ENCODE results near the gene PTPRN2. TPM values are rescaled to one million over a fixed set of nuclear protein-coding genes. Genes with fewer than 3 reads are reported as not detected.
"Not testable (repeated sequence)": the region's sequence is repeated elsewhere in the genome, so short reads cannot be mapped to it uniquely, and the experiment has no call there.

The PTPRN2 gene
- total RNA-seq, 1 donor from 2014 or later = 15.4 TPM

GRCh38 chr7:158227258-158227984, 360.2 kb downstream of the PTPRN2 start:
- no peak for TF ChIP-seq CTCF (conservative IDR thresholded peaks at IDR 0.05)
- no peak overlapping the region for H3K4me3 Mint-ChIP-seq
- H3K4me1 Mint-ChIP-seq (ENCODE audit: unreplicated experiment) = no peaks in the 10 kb centered on the region
- peaks cover 8% of the 10 kb centered on the region for H3K27me3 Mint-ChIP-seq
- H3K9me3 Mint-ChIP-seq = peaks cover 7% of the 10 kb centered on the region
- H3K36me3 Mint-ChIP-seq = no peaks in the 10 kb centered on the region
- no peak for DNase-seq (ENCODE audit: extremely low spot score, unreplicated experiment)
- no peak overlapping the region for H3K27ac Mint-ChIP-seq

- H3K27me3 Mint-ChIP-seq = no peaks in the 10 kb centered on the region
- no peaks in the 10 kb centered on the region for H3K4me1 Mint-ChIP-seq (ENCODE audit: unreplicated experiment)
- DNase-seq (ENCODE audit: extremely low spot score, unreplicated experiment) = no peak
- no peak for TF ChIP-seq CTCF (conservative IDR thresholded peaks at IDR 0.05)
- no peaks in the 10 kb centered on the region for H3K36me3 Mint-ChIP-seq
- H3K9me3 Mint-ChIP-seq = peaks cover 4% of the 10 kb centered on the region
- no peak overlapping the region for H3K4me3 Mint-ChIP-seq
- H3K27ac Mint-ChIP-seq = no peak overlapping the region
These were observed 371.4 kb downstream of the PTPRN2 start for GRCh38 chr7:158216198-158216597.

- Mint-ChIP-seq H3K4me3 (no peak overlapping the region), H3K36me3 (no peaks in the 10 kb centered on the region), H3K27me3 (no peaks in the 10 kb centered on the region), H3K9me3 (no peaks in the 10 kb centered on the region), H3K27ac (no peak overlapping the region), H3K4me1 (ENCODE audit: unreplicated experiment) (no peaks in the 10 kb centered on the region)
- DNase-seq (ENCODE audit: extremely low spot score, unreplicated experiment) = no peak
- TF ChIP-seq CTCF (conservative IDR thresholded peaks at IDR 0.05) = no peak
These were observed 378.2 kb downstream of the PTPRN2 start for GRCh38 chr7:158209435-158209834.

GRCh38 chr7:158206341-158206740, 381.3 kb downstream of the PTPRN2 start:
- Mint-ChIP-seq H3K9me3 (no peaks in the 10 kb centered on the region), H3K27ac (no peak overlapping the region), H3K4me1 (ENCODE audit: unreplicated experiment) (no peaks in the 10 kb centered on the region), H3K36me3 (no peaks in the 10 kb centered on the region), H3K27me3 (no peaks in the 10 kb centered on the region), H3K4me3 (no peak overlapping the region)
- no peak for TF ChIP-seq CTCF (conservative IDR thresholded peaks at IDR 0.05)
- no peak for DNase-seq (ENCODE audit: extremely low spot score, unreplicated experiment)

GRCh38 chr7:158204453-158204852, 383.2 kb downstream of the PTPRN2 start:
- Mint-ChIP-seq H3K27me3 (no peaks in the 10 kb centered on the region), H3K4me1 (ENCODE audit: unreplicated experiment) (no peaks in the 10 kb centered on the region), H3K36me3 (no peaks in the 10 kb centered on the region), H3K27ac (no peak overlapping the region), H3K9me3 (no peaks in the 10 kb centered on the region), H3K4me3 (no peak overlapping the region)
- DNase-seq (ENCODE audit: extremely low spot score, unreplicated experiment) = no peak
- no peak for TF ChIP-seq CTCF (conservative IDR thresholded peaks at IDR 0.05)

- not testable (repeated sequence) for DNase-seq (ENCODE audit: extremely low spot score, unreplicated experiment); H3K4me1 Mint-ChIP-seq (ENCODE audit: unreplicated experiment); H3K4me3 Mint-ChIP-seq; H3K9me3 Mint-ChIP-seq; H3K27ac Mint-ChIP-seq; H3K36me3 Mint-ChIP-seq; H3K27me3 Mint-ChIP-seq
These were observed 383.7 kb downstream of the PTPRN2 start for GRCh38 chr7:158203948-158204347.

Data from type B pancreatic cell (in vitro differentiated cells).